Activated T-helper 17 cell treated with anti-CD3 and anti-CD28 coated beads, Interleukin-2, amount 50 U/mL, for 72 hours (primary cell): ENCODE results near the gene LSM12. TPM values are rescaled to one million over a fixed set of nuclear protein-coding genes. Genes with fewer than 3 reads are reported as not detected.
"Not testable (repeated sequence)": the region's sequence is repeated elsewhere in the genome, so short reads cannot be mapped to it uniquely, and the experiment has no call there.

Experiments used
- ATAC-seq: fragments of 150-1000 bp; cut with Tn5 transposase; replicated peaks from 2 replicates; pipeline ENCODE4 v1.10.0; 2021; ENCODE audit warnings: mild to moderate bottlenecking, moderate library complexity
- H3K27ac Mint-ChIP-seq: one replicate; pipeline ENCODE4 v1.8.0; 2022; ENCODE audit warnings: mixed read lengths
- H3K27me3 Mint-ChIP-seq: one replicate; pipeline ENCODE4 v1.8.0; 2022; ENCODE audit warnings: mixed read lengths
- H3K36me3 Mint-ChIP-seq: one replicate; pipeline ENCODE4 v1.8.0; 2022; ENCODE audit warnings: low read depth, mild to moderate bottlenecking, mixed read lengths
- H3K4me1 Mint-ChIP-seq: one replicate; pipeline ENCODE4 v1.8.0; 2022; ENCODE audit warnings: mixed read lengths
- H3K4me3 Mint-ChIP-seq: one replicate; pipeline ENCODE4 v1.8.0; 2022; ENCODE audit warnings: mild to moderate bottlenecking, mixed read lengths
- H3K9me3 Mint-ChIP-seq: one replicate; pipeline ENCODE4 v1.8.0; 2022; ENCODE audit warnings: mixed read lengths
- total RNA-seq, 2 donors: library from RNA; stranded (reverse); gene quantifications; one replicate each; pipeline ENCODE4 v1.2.3, GENCODE V29; 2022

The LSM12 gene
- total RNA-seq, 2 donors from 2014 or later: 78.6 to 87.6 TPM

DNA sequence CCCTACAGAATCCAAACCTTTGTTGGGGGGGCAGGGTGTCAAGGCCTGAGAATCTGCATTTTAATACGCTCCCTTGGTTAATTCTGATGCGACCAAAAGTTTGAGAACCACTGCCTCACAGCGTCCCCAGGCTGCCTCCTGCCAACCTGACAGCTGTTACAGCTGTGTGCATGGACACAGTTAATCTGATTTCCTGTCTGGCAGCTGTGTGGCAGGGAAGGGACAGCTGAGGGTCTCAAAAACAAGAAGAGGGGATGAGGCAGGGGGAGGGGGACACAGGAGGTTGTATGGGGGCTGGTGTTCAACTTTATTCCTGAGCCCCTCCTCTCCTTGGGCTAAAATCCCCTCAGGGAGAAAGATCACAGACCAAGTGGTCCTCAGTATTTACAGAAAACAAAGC lies 39.5 kb upstream of the LSM12 start:
- no peak for ATAC-seq
- no peak overlapping the region for H3K27ac Mint-ChIP-seq
- H3K9me3 Mint-ChIP-seq: no peaks in the 10 kb centered on the region
- H3K27me3 Mint-ChIP-seq: no peaks in the 10 kb centered on the region
- no peak overlapping the region for H3K4me3 Mint-ChIP-seq
- H3K36me3 Mint-ChIP-seq: peaks cover 11% of the 10 kb centered on the region
- peaks cover 3% of the 10 kb centered on the region for H3K4me1 Mint-ChIP-seq

GRCh38 chr17:44105483-44105882 lies 39.0 kb upstream of the LSM12 start:
- peaks cover 3% of the 10 kb centered on the region for H3K4me1 Mint-ChIP-seq
- H3K36me3 Mint-ChIP-seq: peaks cover 11% of the 10 kb centered on the region

DNA sequence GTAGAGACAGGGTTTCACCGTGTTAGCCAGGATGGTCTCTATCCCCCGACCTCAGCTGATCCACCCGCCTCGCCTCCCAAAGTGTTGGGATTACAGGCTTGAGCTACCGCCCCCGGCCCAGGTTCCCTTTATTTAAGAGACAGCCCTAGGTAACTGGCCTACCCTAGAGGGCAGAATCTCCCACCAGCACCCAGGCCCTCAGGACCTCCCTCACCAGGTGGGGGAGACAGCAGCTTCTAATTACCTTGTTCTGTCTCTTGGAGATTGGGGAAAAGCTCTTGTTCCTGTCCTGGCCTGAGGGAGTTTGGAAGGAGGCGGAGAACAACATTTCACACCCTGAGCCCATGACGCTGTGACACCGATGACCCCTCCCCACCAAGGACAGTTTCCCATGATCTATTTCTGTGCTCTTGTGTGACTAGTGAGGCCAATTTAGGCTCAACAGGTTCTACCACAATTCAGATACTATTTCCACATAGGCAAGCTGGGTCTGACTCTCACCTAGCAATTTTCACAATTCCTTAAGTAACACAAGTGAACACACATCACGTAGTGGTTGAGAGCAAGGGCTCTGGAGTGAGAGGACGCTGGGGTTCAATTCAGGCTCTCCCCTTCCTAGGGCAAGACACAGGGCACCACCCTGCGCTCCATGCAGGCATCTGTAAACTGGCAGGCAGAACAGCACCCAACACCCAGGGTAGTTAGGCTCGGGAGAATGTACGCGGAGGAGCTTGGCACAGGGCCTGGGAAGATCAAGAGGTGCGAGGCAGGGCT lies 36.6 kb upstream of the LSM12 start:
- no peak overlapping the region for H3K27ac Mint-ChIP-seq
- H3K4me3 Mint-ChIP-seq: no peak overlapping the region
- no peak for ATAC-seq
- H3K36me3 Mint-ChIP-seq: peaks cover 11% of the 10 kb centered on the region
- no peaks in the 10 kb centered on the region for H3K9me3 Mint-ChIP-seq
- H3K4me1 Mint-ChIP-seq: peaks cover 3% of the 10 kb centered on the region
- no peaks in the 10 kb centered on the region for H3K27me3 Mint-ChIP-seq

More at GRCh38 chr17:44105483-44105882, 39.0 kb upstream of the LSM12 start:
- ATAC-seq: no peak
- no peaks in the 10 kb centered on the region for H3K9me3 Mint-ChIP-seq
- H3K27ac Mint-ChIP-seq: no peak overlapping the region
- no peaks in the 10 kb centered on the region for H3K27me3 Mint-ChIP-seq
- H3K4me3 Mint-ChIP-seq: no peak overlapping the region

- H3K27ac Mint-ChIP-seq, H3K4me1 Mint-ChIP-seq, H3K4me3 Mint-ChIP-seq, H3K9me3 Mint-ChIP-seq, ATAC-seq, H3K27me3 Mint-ChIP-seq: not testable (repeated sequence)
- peaks cover 11% of the 10 kb centered on the region for H3K36me3 Mint-ChIP-seq
Measured at GRCh38 chr17:44101858-44102257, 35.4 kb upstream of the LSM12 start.

DNA sequence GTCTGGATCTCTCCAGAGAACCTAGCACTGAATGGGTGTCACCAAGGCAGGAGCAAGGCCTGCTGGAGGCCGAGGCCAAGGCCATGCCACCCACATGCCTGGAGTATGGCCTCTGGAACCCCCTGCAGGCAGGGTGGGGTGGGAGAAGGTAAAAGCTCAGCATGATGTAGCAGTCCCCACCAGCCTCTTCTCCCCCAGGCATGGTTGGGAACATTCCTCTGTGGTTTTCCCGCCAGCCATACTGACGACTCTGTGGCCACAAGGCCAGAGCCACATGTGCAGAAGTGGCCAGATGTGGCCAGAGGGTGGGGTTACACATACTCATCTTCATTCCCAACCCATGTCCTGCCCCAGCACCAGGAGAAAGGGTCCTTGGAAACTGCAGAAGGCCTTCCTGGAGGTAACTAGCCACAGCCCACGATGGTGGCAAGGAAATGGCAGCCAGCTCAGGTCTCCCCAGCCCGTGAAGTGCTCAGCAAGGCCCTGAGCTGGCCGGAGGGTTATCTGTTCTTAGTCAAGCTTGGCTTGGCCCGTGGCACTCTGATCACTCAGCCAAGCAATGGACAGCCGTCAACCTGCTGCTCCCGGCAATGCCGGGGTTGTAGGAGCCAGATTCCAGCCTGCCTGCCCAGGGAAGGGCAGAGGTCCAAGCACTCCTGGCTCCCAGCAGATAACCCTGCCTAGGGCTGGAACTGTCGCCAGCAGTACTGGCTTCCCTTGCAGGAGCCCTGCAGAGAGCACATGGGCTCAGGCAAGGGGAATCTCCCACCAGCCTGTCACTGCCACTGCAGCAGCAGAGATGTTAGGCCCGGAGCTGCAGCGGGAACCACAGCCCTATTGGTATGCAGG lies 30.9 kb upstream of the LSM12 start:
- H3K4me1 Mint-ChIP-seq: no peaks in the 10 kb centered on the region
- no peaks in the 10 kb centered on the region for H3K27me3 Mint-ChIP-seq
- H3K36me3 Mint-ChIP-seq: peaks cover 3% of the 10 kb centered on the region
- H3K4me3 Mint-ChIP-seq: no peak overlapping the region
- ATAC-seq: no peak
- no peaks in the 10 kb centered on the region for H3K9me3 Mint-ChIP-seq
- H3K27ac Mint-ChIP-seq: no peak overlapping the region

- no peaks in the 10 kb centered on the region for H3K27me3 Mint-ChIP-seq
- H3K9me3 Mint-ChIP-seq: no peaks in the 10 kb centered on the region
- H3K4me3 Mint-ChIP-seq: no peak overlapping the region
- peak overlapping the region; percentile 28 for H3K27ac Mint-ChIP-seq
- peak; percentile 26 for ATAC-seq
- no peaks in the 10 kb centered on the region for H3K4me1 Mint-ChIP-seq
- peaks cover 5% of the 10 kb centered on the region for H3K36me3 Mint-ChIP-seq
Measured at GRCh38 chr17:44095647-44096496, 29.4 kb upstream of the LSM12 start.

DNA sequence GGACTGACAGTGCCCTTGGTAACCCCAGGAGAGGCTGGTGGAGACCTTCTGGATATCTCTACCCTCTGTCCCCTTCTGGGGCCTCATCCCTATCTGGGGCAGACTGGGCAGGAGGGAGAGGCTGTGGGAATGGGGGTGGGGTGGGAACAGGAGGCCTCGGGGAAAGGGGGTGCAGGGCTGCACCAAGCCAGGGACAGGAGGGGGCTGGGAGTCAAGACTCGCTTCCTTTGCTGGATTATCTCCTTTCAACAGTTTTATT lies 28.8 kb upstream of the LSM12 start:
- no peak for ATAC-seq
- peaks cover 5% of the 10 kb centered on the region for H3K36me3 Mint-ChIP-seq
- no peaks in the 10 kb centered on the region for H3K27me3 Mint-ChIP-seq
- H3K9me3 Mint-ChIP-seq: no peaks in the 10 kb centered on the region
- H3K4me3 Mint-ChIP-seq: no peak overlapping the region
- no peak overlapping the region for H3K27ac Mint-ChIP-seq
- no peaks in the 10 kb centered on the region for H3K4me1 Mint-ChIP-seq

GRCh38 chr17:44094701-44095387 lies 28.4 kb upstream of the LSM12 start:
- Mint-ChIP-seq H3K27me3 (no peaks in the 10 kb centered on the region), H3K36me3 (peaks cover 5% of the 10 kb centered on the region), H3K9me3 (no peaks in the 10 kb centered on the region), H3K4me1 (no peaks in the 10 kb centered on the region), H3K27ac (no peak overlapping the region), H3K4me3 (no peak overlapping the region)
- ATAC-seq: no peak

DNA sequence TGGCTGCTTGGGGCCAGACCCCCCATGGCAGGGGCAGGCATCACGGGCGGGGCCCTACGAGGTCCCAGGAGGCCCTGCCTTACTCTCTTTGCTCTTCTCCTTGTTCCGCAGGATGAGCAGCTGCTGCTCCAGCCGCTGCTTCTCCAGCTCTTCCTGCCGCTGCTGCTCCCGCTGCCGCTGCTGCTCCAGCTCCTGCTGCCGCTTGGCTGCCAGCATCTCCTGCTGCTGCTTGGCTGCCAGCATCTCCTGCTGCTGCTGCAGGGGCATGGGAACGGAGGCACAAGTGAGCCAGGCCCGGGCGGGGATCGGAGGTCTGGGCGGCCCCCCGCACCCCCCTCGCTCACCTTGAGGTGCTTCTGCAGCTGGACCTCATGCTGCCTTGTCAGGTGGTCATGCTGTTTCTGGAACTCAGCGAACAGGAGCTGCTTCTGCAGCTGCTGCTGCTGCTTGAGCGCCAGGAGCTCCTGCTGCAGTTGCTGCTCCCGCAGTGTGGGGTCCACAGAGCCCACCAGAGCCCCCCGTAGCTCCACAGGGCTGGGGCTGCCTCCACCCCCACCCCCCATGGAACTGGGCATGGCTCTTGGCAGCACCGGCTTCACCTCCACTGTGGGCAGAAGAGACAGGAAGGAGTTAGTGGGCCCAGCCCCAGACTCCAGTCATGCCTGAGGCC lies 26.9 kb upstream of the LSM12 start:
- H3K9me3 Mint-ChIP-seq: no peaks in the 10 kb centered on the region
- peaks cover 11% of the 10 kb centered on the region for H3K36me3 Mint-ChIP-seq
- no peaks in the 10 kb centered on the region for H3K27me3 Mint-ChIP-seq
- ATAC-seq: no peak
- no peak overlapping the region for H3K27ac Mint-ChIP-seq
- H3K4me3 Mint-ChIP-seq: no peak overlapping the region
- no peaks in the 10 kb centered on the region for H3K4me1 Mint-ChIP-seq

DNA sequence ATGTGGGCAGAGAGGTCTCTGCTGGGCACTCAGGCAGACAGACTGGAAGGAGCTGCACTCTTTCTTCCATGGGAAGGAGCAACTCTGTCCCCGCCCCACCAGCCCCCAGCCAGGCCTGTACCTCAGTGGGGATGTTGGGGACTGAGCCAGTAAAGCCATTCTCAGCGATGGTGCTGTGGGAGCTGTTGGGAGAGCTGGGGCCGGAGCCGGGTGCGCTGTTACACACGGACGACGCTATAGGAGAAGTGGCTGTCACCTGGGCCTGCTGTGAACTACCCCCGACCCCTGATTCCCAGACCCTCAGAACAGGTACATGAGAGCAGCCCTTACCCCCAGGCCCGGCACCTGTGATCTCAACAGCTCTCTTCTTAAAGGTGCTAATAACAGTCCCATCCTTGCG lies 25.6 kb upstream of the LSM12 start:
- no peak for ATAC-seq
- H3K27ac Mint-ChIP-seq: no peak overlapping the region
- peaks cover 2% of the 10 kb centered on the region for H3K4me1 Mint-ChIP-seq
- H3K27me3 Mint-ChIP-seq: no peaks in the 10 kb centered on the region
- peaks cover 14% of the 10 kb centered on the region for H3K36me3 Mint-ChIP-seq
- no peak overlapping the region for H3K4me3 Mint-ChIP-seq
- no peaks in the 10 kb centered on the region for H3K9me3 Mint-ChIP-seq

DNA sequence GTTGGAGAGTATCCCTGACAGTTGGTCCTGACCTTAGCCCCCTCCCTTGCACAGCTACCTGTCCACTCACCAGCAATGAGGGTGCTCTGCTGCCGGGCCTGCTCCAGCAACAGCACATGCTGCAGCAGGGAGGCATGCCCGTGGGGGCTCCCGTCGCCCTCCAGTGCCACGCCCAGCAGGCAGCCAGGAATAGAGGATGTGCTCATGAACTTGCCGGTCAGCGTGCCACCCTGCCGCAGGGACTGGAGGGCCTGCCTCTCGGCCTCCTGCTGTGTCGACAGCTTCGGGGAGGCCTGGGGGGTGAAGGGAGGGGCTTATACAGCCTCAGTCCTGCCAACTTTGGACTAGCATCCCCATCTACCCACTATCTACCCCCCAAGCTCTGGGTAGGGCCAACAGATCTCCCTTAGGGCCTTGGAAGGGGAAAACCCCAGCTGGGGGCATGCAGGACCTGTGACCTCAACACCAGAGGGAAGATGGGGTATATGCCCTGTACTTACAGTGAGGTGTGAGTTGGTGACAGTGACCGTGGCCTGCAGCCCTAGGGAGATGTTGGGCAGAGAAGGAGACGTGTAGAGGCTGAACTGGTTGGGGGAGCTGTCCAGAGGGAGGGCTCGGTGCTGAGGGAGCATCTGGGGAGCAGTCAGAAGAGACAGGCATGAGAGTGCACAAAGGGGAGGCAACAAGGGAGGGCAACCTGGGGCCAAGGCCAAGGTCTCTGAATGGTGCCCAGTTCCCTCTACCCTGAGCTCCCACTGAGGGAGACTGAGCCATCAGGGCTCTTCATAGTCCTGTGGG lies 24.9 kb upstream of the LSM12 start:
- no peak for ATAC-seq
- Mint-ChIP-seq H3K27ac (no peak overlapping the region), H3K27me3 (no peaks in the 10 kb centered on the region), H3K36me3 (peaks cover 14% of the 10 kb centered on the region), H3K4me3 (no peak overlapping the region), H3K4me1 (peaks cover 6% of the 10 kb centered on the region), H3K9me3 (no peaks in the 10 kb centered on the region)

GRCh38 chr17:44088254-44088653 lies 21.8 kb upstream of the LSM12 start:
- H3K4me3 Mint-ChIP-seq: no peak overlapping the region
- ATAC-seq: no peak
- peaks cover 29% of the 10 kb centered on the region for H3K36me3 Mint-ChIP-seq
- H3K4me1 Mint-ChIP-seq: peaks cover 6% of the 10 kb centered on the region
- peak overlapping the region; percentile 28 for H3K27ac Mint-ChIP-seq
- no peaks in the 10 kb centered on the region for H3K9me3 Mint-ChIP-seq
- H3K27me3 Mint-ChIP-seq: no peaks in the 10 kb centered on the region

DNA sequence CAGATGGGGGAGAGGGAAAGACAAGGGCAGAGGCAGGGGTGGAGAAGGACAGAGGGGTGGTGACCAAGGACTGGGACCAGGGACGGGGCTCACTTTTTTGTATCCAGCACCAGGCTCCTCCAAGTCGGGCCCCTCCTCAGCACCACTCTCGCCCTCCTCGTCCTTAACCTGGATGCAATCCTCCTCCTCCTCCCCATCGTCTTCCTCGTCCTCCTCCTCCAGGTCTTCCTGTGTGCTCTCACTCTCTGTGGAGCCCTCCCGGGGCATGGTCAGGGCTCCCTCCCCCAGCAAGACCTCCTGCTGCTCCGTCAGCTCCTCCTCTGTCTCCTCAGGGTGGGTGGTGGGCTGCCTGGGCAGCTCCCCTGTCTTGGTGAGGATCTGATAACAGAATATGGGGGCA lies 20.8 kb upstream of the LSM12 start:
- no peaks in the 10 kb centered on the region for H3K27me3 Mint-ChIP-seq
- no peaks in the 10 kb centered on the region for H3K9me3 Mint-ChIP-seq
- H3K4me1 Mint-ChIP-seq: peaks cover 6% of the 10 kb centered on the region
- ATAC-seq: no peak
- H3K36me3 Mint-ChIP-seq: peaks cover 36% of the 10 kb centered on the region
- peak overlapping the region; percentile 28 for H3K27ac Mint-ChIP-seq
- peak overlapping the region; percentile 47 for H3K4me3 Mint-ChIP-seq
